Erythroblast (primary cell): ENCODE results near the gene PRODH.
"Not testable (repeated sequence)": the region's sequence is repeated elsewhere in the genome, so short reads cannot be mapped to it uniquely, and the experiment has no call there.

ENCODE experiments used
- GATA1 ChIP-seq: IDR thresholded peaks from 2 replicates; pipeline ENCODE4 v1.6.1; 2011; ENCODE audit warnings: low read depth, mild to moderate bottlenecking, control low read depth, low read length, moderate library complexity
- POLR2A ChIP-seq: IDR thresholded peaks from 2 replicates; pipeline ENCODE4 v1.6.1; 2011; ENCODE audit warnings: mild to moderate bottlenecking, low read length

- not testable (repeated sequence) for TF ChIP-seq POLR2A, GATA1
These were observed 45.4 kb downstream of the PRODH start for GRCh38 chr22:18890510-18891192.
